B cell (primary cell): ENCODE data around the gene GRK3. TPM values are rescaled to one million over a fixed set of nuclear protein-coding genes. Genes with fewer than 3 reads are reported as not detected.

ENCODE experiments used
- ATAC-seq: fragments of 200-7000 bp; cut with Tn5 transposase; one replicate; pipeline ENCODE4 v1.10.0; 2021; ENCODE audit warnings: low read depth, mild to moderate bottlenecking, moderate number of reproducible peaks, moderate library complexity
- CTCF ChIA-PET: fragments of 350-600 bp; sonication (Branson Sonifier 250); formaldehyde crosslinking; loops from one replicate; lab custom pipeline; 2021; ENCODE audit warnings: antibody characterized with exemption, inconsistent platforms; lab: Charles Lee
- POLR2A ChIA-PET: fragments of 350-600 bp; sonication (Branson Sonifier 250); formaldehyde crosslinking; loops from one replicate; lab custom pipeline; 2021; ENCODE audit warnings: antibody characterized with exemption; lab: Charles Lee
- DNase-seq: peaks from one replicate; pipeline ENCODE4 v3.0.0; 2013
- H2AFZ ChIP-seq: 2 replicates; pipeline ENCODE4 v1.6.1; 2012; ENCODE audit warnings: mild to moderate bottlenecking, low read depth, low read length; ENCODE audit not compliant: insufficient read depth, poor library complexity, severe bottlenecking
- H3K27ac ChIP-seq, 2 donors: 1 replicate in 1 of 2; 2 replicates in 1 of 2; pipeline ENCODE4 v1.5.1; 2012 to 2013; ENCODE audit warnings: low read length in 2 of 2, mild to moderate bottlenecking in 2 of 2, moderate library complexity in 1 of 2
- H3K27me3 ChIP-seq, 4 experiments: fragments of 200-600 bp in 1 of 4; sonication (generic) in 1 of 4; replicated peaks in 1 of 4; 1 replicate in 2 of 4; 2 replicates in 2 of 4; pipeline versions ENCODE4 v1.6.1 to v1.7.0; 2013 to 2016; ENCODE audit warnings: low read length in 3 of 4, mild to moderate bottlenecking in 2 of 4, mixed read lengths in 1 of 4, moderate library complexity in 1 of 4; ENCODE audit not compliant: insufficient read depth in 4 of 4, control insufficient read depth in 3 of 4; ENCODE audit errors: control extremely low read depth in 1 of 4
- H3K36me3 ChIP-seq, 2 experiments: replicated peaks in 1 of 2; 1 replicate in 1 of 2; 2 replicates in 1 of 2; pipeline versions ENCODE4 v1.6.1 to v1.7.1; 2013; ENCODE audit warnings: low read length in 1 of 2; ENCODE audit not compliant: insufficient read depth in 2 of 2, control insufficient read depth in 1 of 2; ENCODE audit errors: control extremely low read depth in 1 of 2, extremely low read depth in 1 of 2
- H3K4me1 ChIP-seq, 2 donors: fragments of 200-600 bp in 1 of 2; sonication (generic) in 1 of 2; 1 replicate in 1 of 2; 2 replicates in 1 of 2; pipeline versions ENCODE4 v1.5.1 to v1.6.1; 2013 to 2017; ENCODE audit warnings: low read length in 2 of 2; ENCODE audit not compliant: control insufficient read depth in 2 of 2, insufficient read depth in 2 of 2
- H3K4me2 ChIP-seq: replicated peaks from 2 replicates; pipeline ENCODE3; 2012; ENCODE audit warnings: mild to moderate bottlenecking, low read depth, low read length; ENCODE audit not compliant: poor library complexity, severe bottlenecking
- H3K4me3 ChIP-seq, 5 experiments: fragments of 200-600 bp in 1 of 5; sonication (generic) in 1 of 5; 1 replicate in 3 of 5; 2 replicates in 2 of 5; pipeline versions ENCODE4 v1.5.1 to v1.7.0; 2011 to 2016; ENCODE audit warnings: low read length in 4 of 5, mild to moderate bottlenecking in 4 of 5, low read depth in 2 of 5, control low read depth in 1 of 5, moderate library complexity in 1 of 5; ENCODE audit not compliant: insufficient read depth in 1 of 5; ENCODE audit errors: control extremely low read depth in 1 of 5, extremely low read depth in 1 of 5
- H3K79me2 ChIP-seq: fragments of 200-600 bp; sonication (generic); one replicate; pipeline ENCODE4 v1.6.0; 2016; ENCODE audit warnings: low read length; ENCODE audit not compliant: control insufficient read depth, insufficient read depth
- H3K9ac ChIP-seq: fragments of 200-600 bp; sonication (generic); 2 replicates; pipeline ENCODE4 v1.6.1; 2017; ENCODE audit warnings: mild to moderate bottlenecking, low read length, moderate library complexity
- H3K9me3 ChIP-seq, 3 donors: one replicate each; pipeline versions ENCODE4 v1.6.1 to v1.7.1; 2013; ENCODE audit warnings: low read length in 2 of 3; ENCODE audit not compliant: control insufficient read depth in 2 of 3, insufficient read depth in 1 of 3; ENCODE audit errors: control extremely low read depth in 1 of 3
- H4K20me1 ChIP-seq: 2 replicates; pipeline ENCODE4 v1.6.0; 2012; ENCODE audit warnings: mild to moderate bottlenecking, low read length; ENCODE audit not compliant: insufficient read depth, control insufficient read depth, poor library complexity, severe bottlenecking
- H3K27ac Mint-ChIP-seq: one replicate; pipeline ENCODE4 v1.8.0; 2021; ENCODE audit warnings: mixed read lengths
- H3K27me3 Mint-ChIP-seq: one replicate; pipeline ENCODE4 v1.8.0; 2021; ENCODE audit warnings: mixed read lengths
- H3K4me1 Mint-ChIP-seq: one replicate; pipeline ENCODE4 v1.8.0; 2021; ENCODE audit warnings: mixed read lengths
- H3K4me3 Mint-ChIP-seq: one replicate; pipeline ENCODE4 v1.8.0; 2021; ENCODE audit warnings: mixed read lengths
- H3K9me3 Mint-ChIP-seq: one replicate; pipeline ENCODE4 v1.8.0; 2022; ENCODE audit warnings: mixed read lengths; ENCODE audit not compliant: insufficient read depth
- CTCF ChIP-seq: fragments of 200-600 bp; IDR thresholded peaks from one replicate; pipeline ENCODE4 v1.8.0; 2022; ENCODE audit warnings: antibody characterized with exemption, mild to moderate bottlenecking
- EZH2 ChIP-seq: IDR thresholded peaks from 2 replicates; pipeline ENCODE4 v1.6.1; 2012; ENCODE audit warnings: borderline replicate concordance, low read depth, mild to moderate bottlenecking, moderate library complexity, low read length; ENCODE audit not compliant: insufficient read depth, poor library complexity, severe bottlenecking
- WGBS: methylation state at CpG from one replicate; pipeline ENCODE4 v1.1.5; 2013; ENCODE audit warnings: missing lambda C conversion rate; ENCODE audit not compliant: insufficient coverage; 5-methylcytosine and 5-hydroxymethylcytosine counted together
- intact Hi-C: fragments of 100-400 bp; cut with micrococcal nuclease; formaldehyde crosslinking; loops from one replicate; pipeline ENCODE4 v1.10.0; 2022
- polyA plus RNA-seq: library from polyadenylated mRNA; depleted of rRNA; stranded (reverse); fragments of >200 nt; gene quantifications from 2 replicates; pipeline ENCODE4 v1.2.3, GENCODE V29; 2012
- total RNA-seq, 2 donors: library from RNA; stranded (reverse); fragments of 120-200 nt in 1 of 2; gene quantifications; 1 replicate in 1 of 2; 2 replicates in 1 of 2; pipeline versions ENCODE4 v1.2.3 to v1.2.4, GENCODE V29; 2013 to 2022

GRK3 gene
- total and polyA plus RNA-seq, 2 donors (not counting 1 experiment from before 2014, with no cell fraction given) = 17.6 to 61.0 TPM

DNA sequence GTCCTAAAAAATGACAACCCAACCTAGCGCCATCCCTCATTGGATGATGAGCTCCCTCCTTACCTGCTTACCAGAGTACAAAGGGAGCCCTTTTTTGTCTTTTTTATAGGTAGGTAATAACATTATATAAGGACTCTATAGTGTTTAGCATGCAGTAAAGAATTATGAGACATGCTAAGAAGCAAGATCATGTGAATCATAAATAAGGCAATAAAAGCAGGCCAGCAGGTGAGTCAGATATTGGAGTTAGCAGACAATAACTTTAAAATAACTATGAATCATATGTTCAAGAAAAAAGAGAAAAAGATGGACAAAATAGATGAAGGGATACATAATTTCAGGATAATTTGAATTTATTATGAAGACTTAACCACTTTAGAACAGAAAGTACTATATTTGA is 81.5 kb downstream of the GRK3 start:
- TF ChIP-seq EZH2 (no peak), CTCF (no peak)
- Histone ChIP-seq H3K4me1 (peaks cover 34 to 45% of the 10 kb centered on the region in 2 donors), H3K4me2 (no peak overlapping the region), H3K79me2 (peaks cover 83% of the 10 kb centered on the region), H3K4me3 (no peak overlapping the region), H3K27ac (no peak overlapping the region), H3K9ac (no peak overlapping the region), H2AFZ (no peak overlapping the region), H3K9me3 (no peaks in the 10 kb centered on the region), H3K27me3 (no peaks in the 10 kb centered on the region), H3K36me3 (peaks cover 5 to 22% of the 10 kb centered on the region in 2 experiments), H4K20me1 (peaks cover 30% of the 10 kb centered on the region)
- WGBS = no CpG with 5 or more reads among the region's 1 CpG
- no peaks in the 10 kb centered on the region for H3K9me3 Mint-ChIP-seq
- peaks cover 69% of the 10 kb centered on the region for H3K4me1 Mint-ChIP-seq
- CTCF ChIA-PET = interaction anchor here (0.6 to 2.6 kb wide), 3 partner anchors 10 to 80 kb away, joined by 3 to 11 read pairs (median 3); no protein-coding TSS in a partner anchor
- no peak overlapping the region for H3K27ac Mint-ChIP-seq
- H3K4me3 Mint-ChIP-seq = no peak overlapping the region
- intact Hi-C loops = no loop called here
- no peaks in the 10 kb centered on the region for H3K27me3 Mint-ChIP-seq
- DNase-seq = no peak
- no peak for ATAC-seq
- POLR2A ChIA-PET = no interaction called here

- peaks cover 21 to 27% of the 10 kb centered on the region in 2 donors for H3K4me1 ChIP-seq
- no peaks in the 10 kb centered on the region for H4K20me1 ChIP-seq
- H2AFZ ChIP-seq = no peak overlapping the region
- peaks cover 65% of the 10 kb centered on the region for H3K4me1 Mint-ChIP-seq
- peaks cover 68% of the 10 kb centered on the region for H3K79me2 ChIP-seq
- peak overlapping the region; percentile 53 to 68 for H3K27ac ChIP-seq
- intact Hi-C loops = loop anchor here (2.0 kb wide), 2 partner anchors 24 to 84 kb away; no protein-coding TSS in a partner anchor
- H3K27me3 Mint-ChIP-seq = no peaks in the 10 kb centered on the region
- DNase-seq (peak; percentile 59), ATAC-seq (peak; percentile 85)
- H3K4me3 ChIP-seq = peak overlapping the region in 1 of 5 experiments; percentile 18
- ChIA-PET POLR2A (no interaction called here), CTCF (no interaction called here)
- no peak for TF ChIP-seq EZH2
- H3K36me3 ChIP-seq = peaks cover 5 to 17% of the 10 kb centered on the region in 2 experiments
- H3K4me3 Mint-ChIP-seq = peak overlapping the region; percentile 71
- peak overlapping the region; percentile 55 for H3K4me2 ChIP-seq
- H3K9me3 Mint-ChIP-seq = no peaks in the 10 kb centered on the region
- peak overlapping the region; percentile 38 for H3K9ac ChIP-seq
- no peaks in the 10 kb centered on the region for H3K27me3 ChIP-seq
- H3K9me3 ChIP-seq = no peaks in the 10 kb centered on the region
- H3K27ac Mint-ChIP-seq = peak overlapping the region; percentile 81
Observed at GRCh38 chr22:25650833-25651232, 86.4 kb downstream of the GRK3 start.
